HEK293T (cell line): Measurements from ENCODE around the gene STPG1.

Experiments used
- BHLHE40 ChIP-seq: fragments of 450-650 bp; IDR thresholded peaks from 2 replicates; pipeline ENCODE4 v1.6.1; 2016; ENCODE audit warnings: mild to moderate bottlenecking, moderate library complexity, borderline replicate concordance
- FOXK2 ChIP-seq: fragments of 450-650 bp; IDR thresholded peaks from 2 replicates; pipeline ENCODE4 v1.6.1; 2016; ENCODE audit warnings: mild to moderate bottlenecking
- NFRKB ChIP-seq: fragments of 450-650 bp; IDR thresholded peaks from 2 replicates; pipeline ENCODE4 v1.6.1; 2016; ENCODE audit warnings: mild to moderate bottlenecking, moderate library complexity

DNA sequence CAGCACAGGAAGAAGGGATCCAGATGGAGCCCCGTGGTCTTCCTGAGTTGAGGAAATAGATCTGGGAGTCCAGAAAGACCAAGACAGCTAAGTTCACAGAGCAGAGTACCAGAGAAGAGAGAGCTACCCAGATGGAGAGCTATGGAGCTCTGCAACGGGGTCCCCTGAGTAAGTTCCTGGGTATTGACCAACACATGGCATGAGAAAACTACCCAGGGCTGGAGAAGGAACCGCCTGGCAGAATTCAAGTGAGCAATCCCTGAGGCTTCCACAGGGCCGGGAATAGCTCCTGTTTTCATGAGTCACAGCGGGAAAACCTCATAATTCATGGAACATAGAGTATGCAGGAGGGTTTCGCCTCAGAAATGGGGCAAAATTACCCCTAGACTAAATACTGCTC, 19.7 kb downstream of the STPG1 start:
- TF ChIP-seq NFRKB: no peak
- no peak for TF ChIP-seq FOXK2
- no peak for TF ChIP-seq BHLHE40
